Vagina (tissue), 2 donors: ENCODE measurements around the gene PGLYRP4.

Experiments
- POLR2A ChIP-seq, 2 donors: fragments of 450-650 bp; IDR thresholded peaks; one replicate each; pipeline ENCODE4 v1.6.1; 2017; ENCODE audit warnings: antibody characterized with exemption in 2 of 2, mild to moderate bottlenecking in 2 of 2, moderate library complexity in 2 of 2
- TF ChIP-seq, protein P1 (sequence below), 3 experiments: fragments of 450-650 bp in 2 of 3; fragments of 200-600 bp in 1 of 3; sonication (generic) in 1 of 3; IDR thresholded peaks; one replicate each; pipeline ENCODE4 v1.5.1; 2017 to 2019; ENCODE audit warnings: antibody characterized with exemption in 3 of 3, mild to moderate bottlenecking in 2 of 3, moderate library complexity in 2 of 3

- TF ChIP-seq, protein P1, sequence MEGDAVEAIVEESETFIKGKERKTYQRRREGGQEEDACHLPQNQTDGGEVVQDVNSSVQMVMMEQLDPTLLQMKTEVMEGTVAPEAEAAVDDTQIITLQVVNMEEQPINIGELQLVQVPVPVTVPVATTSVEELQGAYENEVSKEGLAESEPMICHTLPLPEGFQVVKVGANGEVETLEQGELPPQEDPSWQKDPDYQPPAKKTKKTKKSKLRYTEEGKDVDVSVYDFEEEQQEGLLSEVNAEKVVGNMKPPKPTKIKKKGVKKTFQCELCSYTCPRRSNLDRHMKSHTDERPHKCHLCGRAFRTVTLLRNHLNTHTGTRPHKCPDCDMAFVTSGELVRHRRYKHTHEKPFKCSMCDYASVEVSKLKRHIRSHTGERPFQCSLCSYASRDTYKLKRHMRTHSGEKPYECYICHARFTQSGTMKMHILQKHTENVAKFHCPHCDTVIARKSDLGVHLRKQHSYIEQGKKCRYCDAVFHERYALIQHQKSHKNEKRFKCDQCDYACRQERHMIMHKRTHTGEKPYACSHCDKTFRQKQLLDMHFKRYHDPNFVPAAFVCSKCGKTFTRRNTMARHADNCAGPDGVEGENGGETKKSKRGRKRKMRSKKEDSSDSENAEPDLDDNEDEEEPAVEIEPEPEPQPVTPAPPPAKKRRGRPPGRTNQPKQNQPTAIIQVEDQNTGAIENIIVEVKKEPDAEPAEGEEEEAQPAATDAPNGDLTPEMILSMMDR (IDR thresholded peaks at IDR 0.05), result no peak
- TF ChIP-seq POLR2A (IDR thresholded peaks at IDR 0.05), result no peak
These were observed 4.6 kb downstream of the PGLYRP4 start for GRCh38 chr1:153343811-153344717.
